Astrocyte of the cerebellum (primary cell): ENCODE measurements around the gene RAP1GAP.

Experiments
- DNase-seq: peaks from one replicate; pipeline ENCODE4 v3.0.0-alpha.2; 2011; ENCODE audit warnings: low read depth
- H3K4me3 ChIP-seq: 2 replicates; pipeline ENCODE4 v1.5.1; 2011; ENCODE audit warnings: mild to moderate bottlenecking, low read depth, low read length, moderate library complexity
- CTCF ChIP-seq: IDR thresholded peaks from 2 replicates; pipeline ENCODE4 v1.5.1; 2012; ENCODE audit warnings: low read length, low read depth, moderate library complexity, mild to moderate bottlenecking; ENCODE audit errors: missing control alignments
- in situ Hi-C: cut with HindIII; loops from 2 replicates; pipeline ENCODE4 v1.10.0; 2017; ENCODE audit warnings: low sequenced_read_pairs

The RAP1GAP gene

GRCh38 chr1:21650400-21650799, 18.8 kb downstream of the RAP1GAP start:
- H3K4me3 ChIP-seq: no peak overlapping the region
- in situ Hi-C loops: no loop called here
- DNase-seq: no peak
- TF ChIP-seq CTCF: no peak

GRCh38 chr1:21649315-21649714, 19.8 kb downstream of the RAP1GAP start:
- H3K4me3 ChIP-seq: no peak overlapping the region
- in situ Hi-C loops: no loop called here
- DNase-seq: no peak
- no peak for TF ChIP-seq CTCF

- no peak for DNase-seq
- in situ Hi-C loops: no loop called here
- H3K4me3 ChIP-seq: no peak overlapping the region
- TF ChIP-seq CTCF: no peak
Measured at GRCh38 chr1:21648791-21649190, 20.4 kb downstream of the RAP1GAP start.

GRCh38 chr1:21648352-21648730, 20.8 kb downstream of the RAP1GAP start:
- no peak overlapping the region for H3K4me3 ChIP-seq
- in situ Hi-C loops: no loop called here
- no peak for DNase-seq
- no peak for TF ChIP-seq CTCF

- DNase-seq: no peak
- H3K4me3 ChIP-seq: no peak overlapping the region
- in situ Hi-C loops: no loop called here
- no peak for TF ChIP-seq CTCF
Measured at GRCh38 chr1:21647431-21648351, 21.5 kb downstream of the RAP1GAP start.

- no peak for TF ChIP-seq CTCF
- DNase-seq: no peak
- no peak overlapping the region for H3K4me3 ChIP-seq
- in situ Hi-C loops: no loop called here
Measured at GRCh38 chr1:21645550-21645949, 23.6 kb downstream of the RAP1GAP start.
